A673 (cell line): ENCODE data around the gene AATF. TPM values are rescaled to one million over a fixed set of nuclear protein-coding genes. Genes with fewer than 3 reads are reported as not detected.

ENCODE experiments used
- BruUV-seq: library from RNA; stranded (reverse); fragments of 400-500 nt; replicated peaks from 2 replicates; lab custom pipeline; 2021; lab: Mats Ljungman, UMichigan
- CTCF ChIA-PET: fragments of 300-600 bp; sonication (Branson Sonifier 250); formaldehyde crosslinking; loops from one replicate; lab custom pipeline; 2022; ENCODE audit warnings: antibody characterized with exemption; lab: Charles Lee
- POLR2A ChIA-PET: fragments of 300-600 bp; sonication (Branson Sonifier 250); formaldehyde crosslinking; loops from one replicate; lab custom pipeline; 2022; ENCODE audit warnings: antibody characterized with exemption; ENCODE audit not compliant: low non-redundant PET; lab: Charles Lee
- DNase-seq: peaks from one replicate; pipeline ENCODE4 v3.0.0-alpha.2; 2015; ENCODE audit warnings: low spot score
- H3K27ac ChIP-seq: fragments of 200-600 bp; sonication (generic); 2 replicates; pipeline ENCODE4 v1.5.1; 2016; ENCODE audit warnings: mixed run types, low read depth, mild to moderate bottlenecking, mixed read lengths, antibody characterized with exemption, low read length; ENCODE audit not compliant: poor library complexity, severe bottlenecking
- H3K27me3 ChIP-seq: fragments of 200-600 bp; sonication (generic); replicated peaks from 2 replicates; pipeline ENCODE4 v1.6.1; 2017; ENCODE audit warnings: mixed run types, low read depth, mild to moderate bottlenecking, mixed read lengths, antibody characterized with exemption, low read length; ENCODE audit not compliant: insufficient read depth, poor library complexity
- H3K36me3 ChIP-seq: fragments of 200-600 bp; sonication (generic); 2 replicates; pipeline ENCODE4 v1.6.1; 2016; ENCODE audit warnings: mixed run types, mild to moderate bottlenecking, mixed read lengths, antibody characterized with exemption, low read length; ENCODE audit not compliant: insufficient read depth, poor library complexity, severe bottlenecking
- H3K4me1 ChIP-seq: fragments of 200-600 bp; sonication (generic); 2 replicates; pipeline ENCODE4 v1.6.1; 2017; ENCODE audit warnings: mixed run types, mild to moderate bottlenecking, mixed read lengths, antibody characterized with exemption, low read length; ENCODE audit not compliant: insufficient read depth, poor library complexity, severe bottlenecking
- H3K4me3 ChIP-seq: fragments of 200-600 bp; sonication (generic); 2 replicates; pipeline ENCODE4 v1.5.1; 2016; ENCODE audit warnings: low read depth, mixed run types, mild to moderate bottlenecking, mixed read lengths, low read length; ENCODE audit not compliant: poor library complexity, severe bottlenecking
- H3K9me3 ChIP-seq: fragments of 200-600 bp; sonication (generic); 2 replicates; pipeline ENCODE4 v1.6.1; 2016; ENCODE audit warnings: mixed run types, low read depth, mild to moderate bottlenecking, mixed read lengths, antibody characterized with exemption, low read length; ENCODE audit not compliant: poor library complexity, severe bottlenecking
- CTCF ChIP-seq: fragments of 300-800, 200-600 bp; sonication (generic); conservative IDR thresholded peaks from 2 replicates; pipeline ENCODE4 v1.5.1; 2017; ENCODE audit warnings: low read depth, mild to moderate bottlenecking, antibody characterized with exemption, low read length, moderate library complexity, mixed read lengths
- EZH2 ChIP-seq: fragments of 200-600 bp; sonication (generic); IDR thresholded peaks from 2 replicates; pipeline ENCODE4 v1.6.1; 2017; ENCODE audit warnings: borderline replicate concordance, low read depth, mild to moderate bottlenecking, mixed read lengths, antibody characterized with exemption, low read length; ENCODE audit not compliant: poor library complexity, severe bottlenecking
- intact Hi-C: fragments of 100-400 bp; cut with micrococcal nuclease; formaldehyde crosslinking; loops from one replicate; pipeline ENCODE4 v1.10.0; 2022; ENCODE audit not compliant: unreplicated experiment
- total RNA-seq: library from RNA; stranded (reverse); gene quantifications from 2 replicates; pipeline ENCODE4 v1.2.3, GENCODE V29; 2021

AATF gene
- total RNA-seq, 1 experiment from 2014 or later: 51.3 TPM

- POLR2A ChIA-PET: no interaction called here
- H3K4me3 ChIP-seq: no peak overlapping the region
- CTCF ChIA-PET: no interaction called here
- DNase-seq: no peak
- no peaks in the 10 kb centered on the region for H3K27me3 ChIP-seq
- no peak overlapping the region for H3K27ac ChIP-seq
- TF ChIP-seq EZH2: no peak
- no peak for TF ChIP-seq CTCF
- no peaks in the 10 kb centered on the region for H3K9me3 ChIP-seq
- BruUV-seq: no TSS peak
- peaks cover 2% of the 10 kb centered on the region for H3K36me3 ChIP-seq
- intact Hi-C loops: no loop called here
- H3K4me1 ChIP-seq: no peaks in the 10 kb centered on the region
Observed at GRCh38 chr17:37087683-37088082, 138.9 kb downstream of the AATF start.

- CTCF ChIA-PET: no interaction called here
- POLR2A ChIA-PET: no interaction called here
- no peak overlapping the region for H3K4me3 ChIP-seq
- no peaks in the 10 kb centered on the region for H3K4me1 ChIP-seq
- no peak for DNase-seq
- H3K27ac ChIP-seq: no peak overlapping the region
- no peaks in the 10 kb centered on the region for H3K9me3 ChIP-seq
- H3K36me3 ChIP-seq: peaks cover 2% of the 10 kb centered on the region
- no TSS peak for BruUV-seq
- intact Hi-C loops: no loop called here
- no peaks in the 10 kb centered on the region for H3K27me3 ChIP-seq
- TF ChIP-seq EZH2 (no peak), CTCF (no peak)
Observed at GRCh38 chr17:37088459-37088858, 139.7 kb downstream of the AATF start.

GRCh38 chr17:37088913-37089312 lies 140.2 kb downstream of the AATF start:
- BruUV-seq: no TSS peak
- H3K27ac ChIP-seq: no peak overlapping the region
- H3K4me3 ChIP-seq: no peak overlapping the region
- DNase-seq: no peak
- intact Hi-C loops: no loop called here
- no peaks in the 10 kb centered on the region for H3K4me1 ChIP-seq
- peaks cover 2% of the 10 kb centered on the region for H3K36me3 ChIP-seq
- no peaks in the 10 kb centered on the region for H3K27me3 ChIP-seq
- no peaks in the 10 kb centered on the region for H3K9me3 ChIP-seq
- TF ChIP-seq CTCF: no peak
- TF ChIP-seq EZH2: no peak
- ChIA-PET CTCF (no interaction called here), POLR2A (no interaction called here)
